Activated naive CD8-positive, alpha-beta T cell treated with anti-CD3 and anti-CD28 coated beads, Interleukin-2, amount 50 U/mL, for 24 hours (primary cell): ENCODE measurements around the gene ANKRD12.

Experiments used
- ATAC-seq: fragments of 150-1000 bp; cut with Tn5 transposase; one replicate; pipeline ENCODE4 v1.10.0; 2021
- DNase-seq: peaks from one replicate; pipeline ENCODE4 v3.0.0; 2021
- H3K27ac Mint-ChIP-seq: one replicate; pipeline ENCODE4 v1.8.0; 2021; ENCODE audit warnings: mild to moderate bottlenecking, mixed read lengths
- H3K27me3 Mint-ChIP-seq: one replicate; pipeline ENCODE4 v1.8.0; 2021; ENCODE audit warnings: mixed read lengths
- H3K36me3 Mint-ChIP-seq: one replicate; pipeline ENCODE4 v1.8.0; 2021; ENCODE audit warnings: low read depth, mixed read lengths
- H3K4me1 Mint-ChIP-seq: one replicate; pipeline ENCODE4 v1.8.0; 2021; ENCODE audit warnings: mixed read lengths
- H3K4me3 Mint-ChIP-seq: one replicate; pipeline ENCODE4 v1.8.0; 2021; ENCODE audit warnings: mild to moderate bottlenecking, moderate library complexity, mixed read lengths
- H3K9me3 Mint-ChIP-seq: one replicate; pipeline ENCODE4 v1.8.0; 2021; ENCODE audit warnings: mixed read lengths

Gene ANKRD12

DNA sequence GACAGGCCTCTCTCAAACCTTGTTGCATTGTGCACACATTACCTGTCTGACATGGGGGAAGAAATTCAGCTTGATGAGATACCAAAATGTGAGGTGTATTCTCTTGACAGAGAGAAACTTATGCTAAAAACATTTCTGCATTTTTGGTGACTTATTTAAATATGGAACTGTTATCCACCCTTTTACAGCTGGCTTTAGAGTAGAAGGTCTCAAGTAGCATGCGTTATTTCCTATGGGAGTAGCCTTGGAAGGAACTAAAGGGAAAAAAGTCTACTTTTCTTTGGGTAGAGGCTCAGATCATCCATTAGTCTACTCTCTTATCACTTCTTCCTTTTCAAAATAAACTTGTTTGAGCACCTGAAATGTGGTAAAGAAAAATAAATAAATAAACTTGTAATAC is 141.4 kb downstream of the ANKRD12 start:
- Mint-ChIP-seq H3K36me3 (peaks cover 30% of the 10 kb centered on the region), H3K4me3 (no peak overlapping the region), H3K4me1 (no peaks in the 10 kb centered on the region), H3K27ac (no peak overlapping the region), H3K27me3 (no peaks in the 10 kb centered on the region), H3K9me3 (no peaks in the 10 kb centered on the region)
- ATAC-seq (no peak), DNase-seq (no peak)

DNA sequence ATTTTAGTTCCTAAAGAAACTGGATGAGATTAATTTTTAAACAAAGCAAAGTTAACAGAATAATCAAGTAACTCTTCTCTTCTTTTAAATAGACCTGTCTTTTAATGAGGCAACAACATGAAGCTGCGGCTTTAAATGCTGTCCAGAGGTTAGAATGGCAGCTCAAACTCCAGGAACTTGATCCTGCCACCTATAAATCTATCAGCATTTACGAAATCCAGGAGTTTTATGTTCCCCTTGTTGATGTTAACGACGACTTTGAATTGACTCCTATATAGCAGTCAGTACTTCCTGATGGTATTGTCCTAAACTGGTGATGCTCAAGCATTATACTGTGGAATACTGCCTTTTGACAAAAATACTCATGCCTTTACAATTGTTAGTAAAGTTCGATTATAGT is 144.3 kb downstream of the ANKRD12 start:
- no peak for ATAC-seq
- peaks cover 31% of the 10 kb centered on the region for H3K36me3 Mint-ChIP-seq

DNA sequence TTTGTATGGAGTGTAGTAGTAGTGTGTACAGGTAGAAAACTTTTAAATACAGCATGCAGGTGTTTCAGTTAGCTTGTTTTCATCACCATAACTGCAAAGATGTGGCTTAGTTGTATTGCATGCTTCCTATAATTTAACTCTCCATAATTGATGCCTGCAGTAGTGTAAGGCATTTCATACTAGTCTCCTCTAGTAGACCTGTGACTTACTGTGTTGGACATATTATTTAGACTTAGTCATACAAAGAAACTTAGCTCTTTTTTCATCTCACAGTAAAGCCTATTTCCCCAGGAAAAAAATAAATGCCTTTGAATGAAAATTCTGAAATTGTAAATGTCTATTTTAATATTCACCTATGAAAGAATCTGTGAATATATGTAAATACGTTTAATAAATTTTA is 145.2 kb downstream of the ANKRD12 start:
- Mint-ChIP-seq H3K4me1 (no peaks in the 10 kb centered on the region), H3K27ac (no peak overlapping the region), H3K9me3 (peaks cover 5% of the 10 kb centered on the region), H3K4me3 (no peak overlapping the region), H3K27me3 (no peaks in the 10 kb centered on the region), H3K36me3 (peaks cover 28% of the 10 kb centered on the region)
- DNase-seq (no peak), ATAC-seq (no peak)

More for the DNA sequence above, 144.3 kb downstream of the ANKRD12 start:
- Mint-ChIP-seq H3K9me3 (peaks cover 5% of the 10 kb centered on the region), H3K27ac (no peak overlapping the region), H3K27me3 (no peaks in the 10 kb centered on the region), H3K4me3 (no peak overlapping the region), H3K4me1 (no peaks in the 10 kb centered on the region)
- DNase-seq, result no peak

DNA sequence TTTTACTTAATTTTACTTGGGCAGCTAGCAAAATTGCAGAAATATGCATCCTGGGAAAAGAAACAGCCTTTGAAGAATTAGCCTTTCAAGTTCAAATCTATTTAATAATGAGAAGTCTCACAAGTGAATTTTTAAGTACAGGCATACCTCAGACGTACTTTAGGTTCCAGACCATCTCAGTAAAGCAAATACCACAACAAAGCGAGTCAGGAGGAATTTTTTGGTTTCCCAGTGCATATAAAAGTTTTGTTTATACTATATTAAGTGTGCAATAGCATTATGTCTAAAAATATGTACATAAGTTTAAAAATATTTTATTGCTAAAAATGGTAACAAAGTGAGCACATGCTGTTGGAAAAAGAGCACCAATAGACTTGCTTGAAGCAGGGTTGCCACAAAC is 147.2 kb downstream of the ANKRD12 start:
- Mint-ChIP-seq H3K4me1 (no peaks in the 10 kb centered on the region), H3K36me3 (peaks cover 27% of the 10 kb centered on the region), H3K4me3 (no peak overlapping the region), H3K27ac (no peak overlapping the region), H3K27me3 (no peaks in the 10 kb centered on the region), H3K9me3 (peaks cover 5% of the 10 kb centered on the region)
- DNase-seq, result no peak
- no peak for ATAC-seq

DNA sequence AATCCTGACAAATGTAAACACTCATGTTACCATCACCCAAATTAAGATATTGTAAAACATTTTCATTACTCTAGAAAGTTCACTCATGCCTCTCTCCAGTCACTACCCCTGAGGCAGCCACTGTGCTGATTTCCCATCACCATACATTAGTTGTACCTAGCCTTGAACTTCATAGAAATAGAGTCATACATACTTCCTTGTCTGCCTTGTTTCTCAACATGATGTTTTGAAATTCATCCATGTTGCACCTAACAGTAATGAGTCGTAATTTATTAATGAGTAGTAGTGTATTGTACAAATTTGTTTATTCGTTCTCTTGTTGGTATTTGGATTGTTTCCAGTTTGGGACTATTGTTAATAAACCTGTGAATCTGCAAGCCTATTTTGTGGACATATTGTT is 149.0 kb downstream of the ANKRD12 start:
- Mint-ChIP-seq H3K27ac (no peak overlapping the region), H3K9me3 (peaks cover 5% of the 10 kb centered on the region), H3K4me3 (no peak overlapping the region), H3K4me1 (no peaks in the 10 kb centered on the region), H3K36me3 (peaks cover 23% of the 10 kb centered on the region), H3K27me3 (no peaks in the 10 kb centered on the region)
- ATAC-seq, result no peak
- no peak for DNase-seq

DNA sequence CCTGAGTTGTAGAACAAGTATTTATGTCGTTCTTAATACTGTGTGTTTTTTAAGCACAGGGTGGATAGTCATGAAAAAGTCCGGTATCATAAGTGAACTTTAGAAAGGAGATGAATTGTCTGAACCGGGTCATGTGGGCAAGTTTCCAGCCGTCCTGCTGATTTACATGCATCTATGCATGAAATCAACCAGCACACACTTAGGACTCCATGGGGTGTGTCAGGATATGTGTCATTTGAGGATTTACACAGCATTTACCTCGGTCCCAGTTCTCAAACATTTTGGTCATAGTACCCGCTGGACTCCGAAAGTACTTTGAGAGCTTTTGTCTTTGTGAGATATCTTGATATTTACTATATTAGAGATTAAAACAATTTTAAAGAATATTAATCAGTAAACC is 150.5 kb downstream of the ANKRD12 start:
- Mint-ChIP-seq H3K36me3 (peaks cover 22% of the 10 kb centered on the region), H3K27ac (no peak overlapping the region), H3K27me3 (no peaks in the 10 kb centered on the region), H3K4me1 (no peaks in the 10 kb centered on the region), H3K9me3 (peaks cover 9% of the 10 kb centered on the region), H3K4me3 (no peak overlapping the region)
- ATAC-seq, result no peak
- no peak for DNase-seq

DNA sequence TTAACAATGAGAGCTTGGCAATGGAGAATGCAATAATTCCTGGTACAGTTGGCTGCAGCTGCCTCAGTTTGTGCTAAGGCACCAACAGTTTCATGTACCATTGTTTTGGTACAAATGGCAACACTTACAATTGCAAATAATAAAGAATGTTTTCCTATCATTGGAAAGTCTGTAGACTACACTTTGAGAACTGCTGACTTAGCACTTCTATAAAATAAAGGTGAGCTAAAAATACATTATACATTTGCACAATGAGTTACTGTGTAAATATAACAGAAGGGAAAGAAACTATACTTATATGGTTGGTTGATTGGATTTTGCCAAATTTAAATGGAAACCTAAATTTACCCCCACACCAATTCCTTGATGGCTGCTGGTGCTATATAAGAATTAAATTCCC is 153.1 kb downstream of the ANKRD12 start:
- Mint-ChIP-seq H3K4me1 (no peaks in the 10 kb centered on the region), H3K4me3 (no peak overlapping the region), H3K9me3 (peaks cover 26% of the 10 kb centered on the region), H3K36me3 (peaks cover 26% of the 10 kb centered on the region), H3K27ac (no peak overlapping the region), H3K27me3 (no peaks in the 10 kb centered on the region)
- ATAC-seq (no peak), DNase-seq (no peak)

DNA sequence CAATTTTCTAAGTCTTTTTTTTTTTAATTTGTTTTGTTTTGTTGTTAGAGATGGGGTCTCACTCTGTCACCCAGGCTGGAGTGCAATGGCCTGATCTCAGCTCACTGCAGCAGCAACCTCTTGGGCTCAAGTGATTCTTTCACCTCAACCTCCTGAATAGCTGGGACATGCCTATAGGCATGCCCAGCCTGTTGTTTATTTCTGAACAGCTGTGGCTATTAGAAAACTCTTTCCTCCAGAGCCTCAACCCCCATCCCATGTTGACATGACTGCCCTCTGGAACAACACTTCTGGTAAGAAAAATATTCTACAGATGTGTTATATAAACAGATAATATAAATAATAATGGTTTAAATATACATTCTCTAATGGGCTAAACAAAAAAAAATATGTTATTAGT is 153.6 kb downstream of the ANKRD12 start:
- no peak overlapping the region for H3K27ac Mint-ChIP-seq
- peaks cover 26% of the 10 kb centered on the region for H3K36me3 Mint-ChIP-seq
- no peak for DNase-seq
- H3K27me3 Mint-ChIP-seq, result no peaks in the 10 kb centered on the region
- H3K9me3 Mint-ChIP-seq, result peaks cover 26% of the 10 kb centered on the region
- no peaks in the 10 kb centered on the region for H3K4me1 Mint-ChIP-seq
- ATAC-seq, result no peak
- no peak overlapping the region for H3K4me3 Mint-ChIP-seq

DNA sequence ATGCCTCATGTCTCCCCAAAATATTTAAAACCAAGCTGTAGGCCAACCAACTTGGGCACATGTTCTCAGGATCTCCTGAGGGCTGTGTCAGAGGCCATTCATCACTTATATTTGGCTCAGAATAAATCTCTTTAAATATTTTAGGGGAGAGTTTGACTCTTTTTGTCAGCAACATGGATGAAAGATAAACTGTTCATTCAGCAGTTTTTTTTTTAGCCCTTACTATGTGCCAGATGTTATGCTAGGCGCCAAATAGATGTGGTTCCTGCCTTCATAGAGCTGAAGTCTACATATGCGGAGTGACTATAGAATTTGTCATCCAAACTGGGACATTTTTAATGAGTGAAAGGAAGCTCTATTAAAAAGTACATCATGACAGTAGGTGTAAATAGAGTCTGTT is 155.5 kb downstream of the ANKRD12 start:
- Mint-ChIP-seq H3K4me3 (no peak overlapping the region), H3K27me3 (no peaks in the 10 kb centered on the region), H3K9me3 (peaks cover 21% of the 10 kb centered on the region), H3K27ac (no peak overlapping the region), H3K4me1 (no peaks in the 10 kb centered on the region), H3K36me3 (peaks cover 19% of the 10 kb centered on the region)
- ATAC-seq (no peak), DNase-seq (no peak)

DNA sequence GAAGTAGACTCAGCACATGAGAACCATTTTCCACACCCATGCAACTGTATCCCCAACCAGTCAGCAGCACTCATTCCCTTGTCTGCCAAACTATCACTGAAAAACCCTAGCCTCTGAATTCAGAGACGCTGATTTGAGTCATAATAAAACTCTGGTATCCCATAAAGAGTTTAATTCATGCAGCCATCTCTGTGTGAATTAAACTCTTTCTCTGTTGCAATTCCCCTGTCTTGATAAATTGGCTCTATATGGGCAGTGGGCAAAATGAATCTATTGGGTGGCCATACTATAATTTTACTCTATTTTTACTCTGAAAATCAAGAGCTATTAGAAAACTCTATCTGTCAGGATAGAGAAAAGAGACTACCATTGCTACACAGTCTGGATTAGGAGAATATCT is 157.4 kb downstream of the ANKRD12 start:
- H3K36me3 Mint-ChIP-seq, result peaks cover 17% of the 10 kb centered on the region
- peaks cover 21% of the 10 kb centered on the region for H3K9me3 Mint-ChIP-seq

DNA sequence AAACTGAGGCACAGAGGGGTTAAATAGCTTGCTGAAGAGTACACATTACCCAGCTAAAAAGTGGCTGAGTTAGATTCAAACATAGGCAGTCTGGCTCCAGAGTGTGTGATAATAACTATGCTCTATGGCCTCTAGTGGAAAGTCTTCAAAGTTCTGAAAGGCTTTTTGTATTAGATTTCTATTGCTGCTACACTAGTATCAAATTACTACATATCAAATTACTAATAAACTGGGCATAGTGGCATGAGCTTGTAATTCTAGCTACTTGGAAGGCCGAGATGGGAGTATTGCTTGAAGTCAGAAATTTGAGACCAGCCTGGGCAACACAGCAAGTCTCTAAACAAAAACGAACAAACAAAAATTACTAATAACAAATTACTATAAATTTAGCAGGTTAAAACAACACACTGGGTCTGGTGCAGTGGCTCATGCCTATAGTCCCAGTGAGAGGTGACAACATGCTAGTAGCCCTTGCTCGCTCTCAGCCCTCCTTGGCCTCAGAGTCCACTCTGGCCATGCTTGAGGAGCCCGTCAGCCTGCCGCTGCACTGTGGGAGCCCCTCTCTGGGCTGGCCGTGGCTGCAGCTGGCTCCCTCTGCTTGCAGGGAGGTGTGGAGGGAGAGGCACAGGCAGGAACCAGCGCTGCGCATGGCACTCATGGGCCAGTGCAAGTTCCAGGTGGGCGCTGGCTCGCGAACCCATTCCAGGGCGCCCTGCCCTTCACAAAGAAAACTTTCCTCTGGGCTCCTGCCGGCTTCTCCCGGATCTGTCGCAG is 159.8 kb downstream of the ANKRD12 start:
- H3K4me1 Mint-ChIP-seq, result no peaks in the 10 kb centered on the region
- DNase-seq, result no peak
- H3K4me3 Mint-ChIP-seq, result no peak overlapping the region
- no peaks in the 10 kb centered on the region for H3K27me3 Mint-ChIP-seq
- H3K9me3 Mint-ChIP-seq, result peaks cover 21% of the 10 kb centered on the region
- H3K36me3 Mint-ChIP-seq, result peaks cover 15% of the 10 kb centered on the region
- H3K27ac Mint-ChIP-seq, result no peak overlapping the region
- ATAC-seq, result no peak

More for the DNA sequence above, 157.4 kb downstream of the ANKRD12 start:
- Mint-ChIP-seq H3K4me3 (no peak overlapping the region), H3K4me1 (no peaks in the 10 kb centered on the region), H3K27ac (no peak overlapping the region), H3K27me3 (no peaks in the 10 kb centered on the region)
- no peak for ATAC-seq
- no peak for DNase-seq

DNA sequence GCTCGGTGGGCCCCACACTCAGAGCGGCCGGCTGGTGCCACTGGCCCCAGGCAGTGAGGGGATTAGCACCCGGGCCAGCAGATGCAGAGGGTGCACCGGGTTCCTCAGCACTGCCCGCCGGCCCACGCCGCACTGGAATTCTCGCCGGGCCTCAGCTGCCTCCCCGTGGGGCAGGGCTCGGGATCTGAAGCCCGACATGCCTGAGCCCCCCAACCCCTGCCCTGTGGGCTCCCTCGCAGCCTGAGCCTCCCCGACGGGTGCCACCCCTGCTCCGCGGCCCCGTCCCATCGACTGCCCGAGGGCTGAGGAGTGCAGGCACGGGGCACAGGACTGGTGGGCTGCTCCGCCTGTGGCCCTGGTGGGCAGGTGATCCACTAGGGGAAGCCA is 160.4 kb downstream of the ANKRD12 start:
- Mint-ChIP-seq H3K27me3 (no peaks in the 10 kb centered on the region), H3K36me3 (peaks cover 10% of the 10 kb centered on the region), H3K27ac (no peak overlapping the region), H3K9me3 (peaks cover 19% of the 10 kb centered on the region), H3K4me3 (no peak overlapping the region), H3K4me1 (no peaks in the 10 kb centered on the region)
- DNase-seq (no peak), ATAC-seq (no peak)

DNA sequence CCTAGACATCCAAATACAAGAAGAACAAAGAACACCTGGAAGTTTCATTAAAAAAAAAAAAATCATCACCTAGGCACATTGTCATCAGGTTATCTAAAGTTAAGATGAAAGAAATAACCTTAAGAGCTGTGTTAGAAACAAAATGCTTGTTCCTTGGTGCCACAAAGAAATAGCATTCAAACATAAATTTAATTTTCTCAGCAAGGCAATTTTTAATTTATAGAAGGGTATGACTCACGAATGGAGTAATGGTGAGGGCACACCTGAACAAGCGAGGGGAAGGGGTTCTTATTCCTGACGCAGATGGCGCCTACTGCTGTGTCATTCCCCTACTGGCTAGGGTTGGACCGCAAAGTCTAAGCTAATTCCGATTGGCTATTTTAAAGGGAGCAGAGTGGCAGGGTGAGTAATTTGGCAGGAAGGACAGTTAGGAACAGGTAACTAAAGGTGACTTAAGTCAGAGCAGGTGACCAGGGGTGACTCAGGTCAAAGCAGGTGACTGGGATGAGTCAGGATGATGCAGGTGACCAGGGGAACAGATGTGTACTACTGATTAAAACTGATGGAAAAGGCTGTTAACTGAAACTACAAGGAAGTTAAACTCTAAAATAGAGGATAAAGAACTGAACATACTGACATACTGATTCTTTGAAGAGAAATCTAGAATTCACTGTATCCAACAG is 167.9 kb downstream of the ANKRD12 start:
- H3K9me3 Mint-ChIP-seq, result peaks cover 30% of the 10 kb centered on the region
- no peak for ATAC-seq
- peaks cover 2% of the 10 kb centered on the region for H3K27me3 Mint-ChIP-seq
- H3K36me3 Mint-ChIP-seq, result peaks cover under 1% of the 10 kb centered on the region
- no peak overlapping the region for H3K4me3 Mint-ChIP-seq
- no peaks in the 10 kb centered on the region for H3K4me1 Mint-ChIP-seq
- no peak overlapping the region for H3K27ac Mint-ChIP-seq
- DNase-seq, result no peak

DNA sequence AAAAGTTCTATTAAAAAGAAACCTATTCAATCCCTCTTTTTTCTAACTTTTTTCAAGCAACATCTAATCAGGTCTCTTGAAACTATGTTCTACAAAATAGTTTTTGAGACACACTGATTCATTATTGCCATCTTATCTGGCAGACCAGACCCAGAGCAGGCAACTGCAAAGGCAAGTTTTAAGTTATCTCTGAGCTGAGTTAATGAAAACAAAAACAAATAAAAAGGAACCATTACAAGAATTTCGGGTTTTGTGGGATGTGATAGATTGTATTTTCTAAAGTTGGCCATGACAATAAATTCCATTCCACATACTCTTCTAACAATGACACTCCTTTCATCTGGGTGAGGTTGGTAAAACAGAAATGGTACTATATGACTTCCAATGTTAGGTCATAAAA is 182.8 kb downstream of the ANKRD12 start:
- peaks cover 3% of the 10 kb centered on the region for H3K9me3 Mint-ChIP-seq

DNA sequence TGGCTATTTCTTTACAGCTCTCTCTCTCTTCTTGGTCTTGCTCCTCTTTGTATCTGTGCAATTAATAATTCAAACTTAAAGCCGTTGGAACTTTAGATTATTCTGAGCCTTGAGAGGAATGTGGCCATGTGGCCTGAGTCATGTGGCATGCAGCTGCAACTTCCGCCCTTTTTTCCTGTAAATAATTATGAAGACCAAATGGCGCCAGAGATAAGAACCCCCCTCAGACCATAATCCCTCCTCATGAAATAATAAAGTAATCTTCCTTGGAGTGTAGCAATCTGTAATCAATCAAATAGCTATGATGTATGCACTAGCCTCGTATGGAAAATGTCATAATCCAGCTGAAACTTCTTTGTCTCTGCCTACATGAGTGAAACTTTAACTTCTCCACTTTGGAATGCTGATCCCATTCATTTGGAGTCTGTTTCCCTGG is 184.5 kb downstream of the ANKRD12 start:
- H3K9me3 Mint-ChIP-seq, result no peaks in the 10 kb centered on the region
- no peaks in the 10 kb centered on the region for H3K36me3 Mint-ChIP-seq

More for the DNA sequence above, 182.8 kb downstream of the ANKRD12 start:
- no peaks in the 10 kb centered on the region for H3K27me3 Mint-ChIP-seq
- H3K27ac Mint-ChIP-seq, result no peak overlapping the region
- no peaks in the 10 kb centered on the region for H3K36me3 Mint-ChIP-seq
- DNase-seq (no peak), ATAC-seq (no peak)
- H3K4me3 Mint-ChIP-seq, result no peak overlapping the region
- H3K4me1 Mint-ChIP-seq, result no peaks in the 10 kb centered on the region

More for the DNA sequence above, 184.5 kb downstream of the ANKRD12 start:
- Mint-ChIP-seq H3K27ac (no peak overlapping the region), H3K4me3 (no peak overlapping the region), H3K27me3 (no peaks in the 10 kb centered on the region), H3K4me1 (no peaks in the 10 kb centered on the region)
- DNase-seq (no peak), ATAC-seq (no peak)
